ENCODE measurements around the gene ZNF614.

DNA sequence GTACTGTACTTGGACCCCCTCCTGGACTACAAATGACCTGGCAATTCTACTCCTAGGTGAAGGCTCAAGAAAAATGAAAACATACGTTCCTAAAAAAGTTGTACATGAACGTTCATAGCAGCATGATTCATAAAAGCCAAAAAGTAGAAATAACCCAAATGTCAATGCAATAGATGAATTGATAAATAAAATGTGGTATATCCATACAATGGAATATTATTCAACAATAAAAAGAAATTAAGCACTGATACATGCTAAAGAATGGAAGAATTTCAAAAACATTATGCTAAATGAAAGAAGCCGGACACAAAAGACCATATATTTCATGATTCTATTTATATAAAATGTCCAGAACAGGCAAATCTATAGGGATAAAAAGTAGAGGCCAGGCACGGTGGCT is 11.0 kb upstream of the ZNF614 start:
- TF ChIP-seq POLR2AphosphoS5 (IDR thresholded peaks at IDR 0.05; ENCODE audit: low read depth) (no peak), CTCF (IDR thresholded peaks at IDR 0.05; ENCODE audit: insufficient read depth, low read length) (no peak), GABPA (IDR thresholded peaks at IDR 0.05; ENCODE audit: low read depth) (no peak), SPI1 (IDR thresholded peaks at IDR 0.05; ENCODE audit: borderline replicate concordance, low read depth) (no peak)
- TF ChIP-seq, protein P1, sequence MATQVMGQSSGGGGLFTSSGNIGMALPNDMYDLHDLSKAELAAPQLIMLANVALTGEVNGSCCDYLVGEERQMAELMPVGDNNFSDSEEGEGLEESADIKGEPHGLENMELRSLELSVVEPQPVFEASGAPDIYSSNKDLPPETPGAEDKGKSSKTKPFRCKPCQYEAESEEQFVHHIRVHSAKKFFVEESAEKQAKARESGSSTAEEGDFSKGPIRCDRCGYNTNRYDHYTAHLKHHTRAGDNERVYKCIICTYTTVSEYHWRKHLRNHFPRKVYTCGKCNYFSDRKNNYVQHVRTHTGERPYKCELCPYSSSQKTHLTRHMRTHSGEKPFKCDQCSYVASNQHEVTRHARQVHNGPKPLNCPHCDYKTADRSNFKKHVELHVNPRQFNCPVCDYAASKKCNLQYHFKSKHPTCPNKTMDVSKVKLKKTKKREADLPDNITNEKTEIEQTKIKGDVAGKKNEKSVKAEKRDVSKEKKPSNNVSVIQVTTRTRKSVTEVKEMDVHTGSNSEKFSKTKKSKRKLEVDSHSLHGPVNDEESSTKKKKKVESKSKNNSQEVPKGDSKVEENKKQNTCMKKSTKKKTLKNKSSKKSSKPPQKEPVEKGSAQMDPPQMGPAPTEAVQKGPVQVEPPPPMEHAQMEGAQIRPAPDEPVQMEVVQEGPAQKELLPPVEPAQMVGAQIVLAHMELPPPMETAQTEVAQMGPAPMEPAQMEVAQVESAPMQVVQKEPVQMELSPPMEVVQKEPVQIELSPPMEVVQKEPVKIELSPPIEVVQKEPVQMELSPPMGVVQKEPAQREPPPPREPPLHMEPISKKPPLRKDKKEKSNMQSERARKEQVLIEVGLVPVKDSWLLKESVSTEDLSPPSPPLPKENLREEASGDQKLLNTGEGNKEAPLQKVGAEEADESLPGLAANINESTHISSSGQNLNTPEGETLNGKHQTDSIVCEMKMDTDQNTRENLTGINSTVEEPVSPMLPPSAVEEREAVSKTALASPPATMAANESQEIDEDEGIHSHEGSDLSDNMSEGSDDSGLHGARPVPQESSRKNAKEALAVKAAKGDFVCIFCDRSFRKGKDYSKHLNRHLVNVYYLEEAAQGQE (IDR thresholded peaks at IDR 0.05; ENCODE audit: insufficient replicate concordance, low read depth) = no peak
